Adrenal gland (tissue), 5 donors: Measurements from ENCODE around the gene CLDN16.

ENCODE experiments used
- CTCF ChIP-seq, 6 experiments: fragments of 450-650 bp in 4 of 6; fragments of 200-600 bp in 2 of 6; sonication (generic) in 1 of 6; IDR thresholded peaks; 1 replicate in 5 of 6; 2 replicates in 1 of 6; pipeline versions ENCODE4 v1.5.1 to v1.8.0; 2016 to 2021; ENCODE audit warnings: antibody characterized with exemption in 6 of 6, mild to moderate bottlenecking in 2 of 6, moderate library complexity in 1 of 6
- POLR2A ChIP-seq, 2 donors: fragments of 450-650 bp; IDR thresholded peaks; one replicate each; pipeline ENCODE4 v1.6.1; 2017; ENCODE audit warnings: antibody characterized with exemption in 2 of 2, mild to moderate bottlenecking in 2 of 2, moderate library complexity in 1 of 2
- donor health status: DM: no; HTN: no; CAD: no.

GRCh38 chr3:190443257-190443656 lies 55.3 kb downstream of the CLDN16 start:
- peak; percentile 16 to 47 (median 34) for TF ChIP-seq CTCF (IDR thresholded peaks at IDR 0.05)
- no peak for TF ChIP-seq POLR2A (IDR thresholded peaks at IDR 0.05)
